MM.1S (cell line): ENCODE measurements around the gene C1D.
"Not testable (repeated sequence)": the region's sequence is repeated elsewhere in the genome, so short reads cannot be mapped to it uniquely, and the experiment has no call there.

Source experiments
- DNase-seq: peaks from one replicate; pipeline ENCODE4 v3.0.0-alpha.2; 2015
- H2AFZ ChIP-seq: fragments of 300-600 bp; sonication (generic); 2 replicates; pipeline ENCODE4 v1.6.0; 2016; ENCODE audit warnings: antibody characterized with exemption, low read length
- H3F3A ChIP-seq: fragments of 300-600 bp; sonication (generic); 2 replicates; pipeline ENCODE4 v1.6.1; 2016; ENCODE audit warnings: mild to moderate bottlenecking, antibody characterized with exemption, low read length, moderate library complexity, mixed read lengths; ENCODE audit not compliant: insufficient read depth
- H3K27ac ChIP-seq: fragments of 300-600 bp; sonication (generic); 2 replicates; pipeline ENCODE4 v1.5.1; 2016; ENCODE audit warnings: mild to moderate bottlenecking, low read length
- H3K27me3 ChIP-seq: fragments of 300-600 bp; sonication (generic); replicated peaks from 2 replicates; pipeline ENCODE4 v1.6.0; 2016; ENCODE audit warnings: low read length; ENCODE audit not compliant: insufficient read depth
- H3K36me3 ChIP-seq: fragments of 300-600 bp; sonication (generic); replicated peaks from 2 replicates; pipeline ENCODE4 v1.6.1; 2016; ENCODE audit warnings: mild to moderate bottlenecking, low read length, mixed read lengths; ENCODE audit not compliant: insufficient read depth
- H3K4me1 ChIP-seq: fragments of 300-600 bp; sonication (generic); 2 replicates; pipeline ENCODE4 v1.6.1; 2016; ENCODE audit warnings: low read length, mixed read lengths
- H3K4me2 ChIP-seq: fragments of 300-600 bp; sonication (generic); 2 replicates; pipeline ENCODE4 v1.6.0; 2016; ENCODE audit warnings: low read depth, low read length
- H3K4me3 ChIP-seq: fragments of 300-600 bp; sonication (generic); 2 replicates; pipeline ENCODE4 v1.5.1; 2016; ENCODE audit warnings: low read length, mixed read lengths
- H3K79me2 ChIP-seq: fragments of 300-600 bp; sonication (generic); 2 replicates; pipeline ENCODE4 v1.6.1; 2016; ENCODE audit warnings: mixed run types, low read length, mixed read lengths
- H3K9ac ChIP-seq: fragments of 300-600 bp; sonication (generic); 2 replicates; pipeline ENCODE4 v1.6.1; 2016; ENCODE audit warnings: low read length, mixed read lengths
- H3K9me2 ChIP-seq: fragments of 300-600 bp; sonication (generic); replicated peaks from 2 replicates; pipeline ENCODE4 v1.6.1; 2016; ENCODE audit warnings: mild to moderate bottlenecking, low read length, mixed read lengths; ENCODE audit not compliant: insufficient read depth
- H3K9me3 ChIP-seq: fragments of 300-600 bp; sonication (generic); replicated peaks from 2 replicates; pipeline ENCODE4 v1.6.1; 2016; ENCODE audit warnings: mild to moderate bottlenecking, low read length, mixed read lengths; ENCODE audit not compliant: insufficient read depth
- H4K20me1 ChIP-seq: fragments of 300-600 bp; sonication (generic); 2 replicates; pipeline ENCODE4 v1.6.1; 2016; ENCODE audit warnings: mild to moderate bottlenecking, low read length, moderate library complexity, mixed read lengths; ENCODE audit not compliant: insufficient read depth
- CTCF ChIP-seq: fragments of 300-600 bp; sonication (generic); IDR thresholded peaks from 2 replicates; pipeline ENCODE4 v1.5.1; 2016; ENCODE audit warnings: antibody characterized with exemption, low read length, mixed read lengths
- EZH2 ChIP-seq: fragments of 300-600 bp; sonication (generic); optimal IDR thresholded peaks from 2 replicates; pipeline ENCODE3; 2017; ENCODE audit warnings: low read depth, mild to moderate bottlenecking, antibody characterized with exemption, low read length, mixed read lengths
- EZH2phosphoT487 ChIP-seq: fragments of 300-600 bp; sonication (generic); IDR thresholded peaks from 2 replicates; pipeline ENCODE4 v1.6.1; 2018; ENCODE audit warnings: antibody characterized with exemption, low read length

C1D gene

DNA sequence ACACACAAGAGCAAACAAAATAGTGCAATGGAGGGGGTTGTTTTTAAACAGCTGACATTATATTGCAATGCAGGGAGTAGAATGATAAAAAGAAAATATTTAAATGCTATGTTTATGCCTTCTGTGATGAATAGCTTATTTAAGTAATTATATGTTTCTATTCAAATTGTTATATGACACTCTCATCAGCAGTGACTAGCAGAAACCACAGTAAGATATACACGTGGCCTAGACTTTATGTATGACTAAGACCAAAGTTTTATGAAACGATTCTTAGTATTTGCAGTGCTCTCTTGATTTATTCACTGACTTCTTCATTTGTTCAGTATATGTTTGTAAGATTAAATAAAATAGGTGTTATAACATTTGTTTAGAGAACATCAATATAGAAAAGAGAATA, 26.1 kb upstream of the C1D start:
- H2AFZ ChIP-seq, result no peak overlapping the region
- no peak overlapping the region for H3K4me3 ChIP-seq
- no peak overlapping the region for H3K27ac ChIP-seq
- no peak overlapping the region for H3K4me2 ChIP-seq
- H3K9me2 ChIP-seq, result no peaks in the 10 kb centered on the region
- H3K9me3 ChIP-seq, result no peaks in the 10 kb centered on the region
- no peaks in the 10 kb centered on the region for H3K79me2 ChIP-seq
- no peaks in the 10 kb centered on the region for H3K36me3 ChIP-seq
- H3K4me1 ChIP-seq, result peaks cover 17% of the 10 kb centered on the region
- H3F3A ChIP-seq, result peaks cover 15% of the 10 kb centered on the region
- no peaks in the 10 kb centered on the region for H3K27me3 ChIP-seq
- TF ChIP-seq EZH2phosphoT487 (no peak), CTCF (no peak), EZH2 (no peak)
- DNase-seq, result no peak
- H4K20me1 ChIP-seq, result no peaks in the 10 kb centered on the region
- H3K9ac ChIP-seq, result no peak overlapping the region

DNA sequence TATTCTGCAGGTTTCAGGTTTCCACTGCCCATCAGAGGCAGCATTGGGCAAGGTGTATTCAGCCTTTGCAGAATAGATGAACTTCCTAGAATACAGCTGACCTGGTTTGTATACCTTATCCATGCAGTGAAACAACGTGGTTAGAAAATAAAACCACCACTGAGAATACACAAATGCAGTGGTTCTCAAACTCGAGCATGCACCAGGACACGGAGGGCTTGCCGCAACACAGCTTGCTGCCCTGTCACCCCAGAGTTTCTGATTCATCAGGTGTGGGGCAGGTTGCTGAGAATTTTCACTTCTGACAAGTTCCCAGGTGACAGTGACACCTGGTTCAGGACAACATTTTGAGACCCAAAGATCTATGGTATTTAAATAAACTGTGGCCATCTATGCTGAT, 23.4 kb upstream of the C1D start:
- H3K79me2 ChIP-seq, result no peaks in the 10 kb centered on the region
- H3K4me3 ChIP-seq, result no peak overlapping the region
- no peaks in the 10 kb centered on the region for H4K20me1 ChIP-seq
- H3K4me2 ChIP-seq, result peak overlapping the region; percentile 46
- H3K9ac ChIP-seq, result no peak overlapping the region
- no peaks in the 10 kb centered on the region for H3K9me2 ChIP-seq
- H3K9me3 ChIP-seq, result no peaks in the 10 kb centered on the region
- H3K4me1 ChIP-seq, result peaks cover 34% of the 10 kb centered on the region
- peaks cover 29% of the 10 kb centered on the region for H3F3A ChIP-seq
- peak overlapping the region; percentile 32; the same call in 1 of the 2 replicates for H3K27ac ChIP-seq
- peak; percentile 89 for DNase-seq
- H3K27me3 ChIP-seq, result no peaks in the 10 kb centered on the region
- no peak overlapping the region for H2AFZ ChIP-seq
- H3K36me3 ChIP-seq, result no peaks in the 10 kb centered on the region
- peak; percentile 37 for TF ChIP-seq CTCF
- TF ChIP-seq EZH2phosphoT487, result no peak

GRCh38 chr2:68083346-68083745, 20.5 kb upstream of the C1D start:
- H3F3A ChIP-seq, result peaks cover 29% of the 10 kb centered on the region
- no peak overlapping the region for H2AFZ ChIP-seq
- 0 out of 2 replicates have a peak overlapping the region, but pooled peaks have one; percentile 6 for H3K4me2 ChIP-seq
- no peaks in the 10 kb centered on the region for H3K36me3 ChIP-seq
- no peaks in the 10 kb centered on the region for H3K9me3 ChIP-seq
- H3K27me3 ChIP-seq, result no peaks in the 10 kb centered on the region
- no peak overlapping the region for H3K27ac ChIP-seq
- no peaks in the 10 kb centered on the region for H3K79me2 ChIP-seq
- H3K4me3 ChIP-seq, result no peak overlapping the region
- no peak for TF ChIP-seq EZH2phosphoT487
- no peak for TF ChIP-seq EZH2
- TF ChIP-seq CTCF, result no peak
- H4K20me1 ChIP-seq, result no peaks in the 10 kb centered on the region
- no peak overlapping the region for H3K9ac ChIP-seq
- no peaks in the 10 kb centered on the region for H3K9me2 ChIP-seq
- DNase-seq, result no peak
- H3K4me1 ChIP-seq, result peaks cover 34% of the 10 kb centered on the region

GRCh38 chr2:68074050-68074449, 11.2 kb upstream of the C1D start:
- Histone ChIP-seq H4K20me1 (no peaks in the 10 kb centered on the region), H3K36me3 (no peaks in the 10 kb centered on the region), H3K9me2 (no peaks in the 10 kb centered on the region), H3F3A (no peaks in the 10 kb centered on the region), H3K27ac (no peak overlapping the region), H2AFZ (no peak overlapping the region), H3K4me1 (no peaks in the 10 kb centered on the region), H3K9me3 (no peaks in the 10 kb centered on the region), H3K27me3 (peaks cover 3% of the 10 kb centered on the region; the same call in 1 of the 2 replicates), H3K4me3 (no peak overlapping the region), H3K4me2 (no peak overlapping the region), H3K79me2 (no peaks in the 10 kb centered on the region), H3K9ac (no peak overlapping the region)
- TF ChIP-seq EZH2 (no peak), EZH2phosphoT487 (no peak), CTCF (no peak)
- no peak for DNase-seq

DNA sequence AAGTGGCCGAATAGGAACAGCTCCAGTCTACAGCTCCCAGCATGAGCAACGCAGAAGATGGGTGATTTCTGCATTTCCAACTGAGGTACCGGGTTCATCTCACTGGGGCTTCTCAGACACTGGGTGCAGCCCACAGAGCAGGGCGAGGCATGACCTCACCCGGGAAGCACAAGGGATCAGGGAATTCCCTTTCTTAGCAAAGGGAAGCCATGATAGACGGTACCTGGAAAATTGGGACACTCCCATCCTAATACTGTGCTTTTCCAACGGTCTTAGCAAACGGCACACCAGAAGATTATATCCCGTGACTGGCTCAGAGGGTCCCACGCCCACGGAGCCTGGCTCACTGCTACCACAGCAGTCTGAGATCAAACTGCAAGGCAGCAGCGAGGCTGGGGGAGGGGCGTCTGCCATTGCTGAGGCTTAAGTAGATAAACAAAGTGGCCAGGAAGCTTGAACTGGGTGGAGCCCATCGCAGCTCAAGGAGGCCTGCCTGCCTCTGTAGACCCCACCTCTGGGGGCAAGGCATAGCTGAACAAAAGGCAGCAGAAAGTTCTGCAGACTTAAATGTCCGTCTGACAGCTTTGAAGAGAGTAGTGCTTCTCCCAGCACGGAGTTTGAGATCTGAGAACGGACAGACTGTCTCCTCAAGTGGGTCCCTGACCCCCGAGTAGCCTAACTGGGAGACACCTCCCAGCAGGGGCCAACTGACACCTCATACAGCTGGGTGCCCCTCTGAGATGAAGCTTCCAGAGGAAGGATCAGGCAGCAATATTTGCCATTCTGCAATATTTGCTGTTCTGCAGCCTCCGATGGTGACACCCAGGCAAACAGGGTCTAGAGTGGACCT, 1.2 kb upstream of the C1D start:
- H4K20me1 ChIP-seq, H3F3A ChIP-seq, DNase-seq, H3K36me3 ChIP-seq, H3K9me3 ChIP-seq, H3K27me3 ChIP-seq, H3K9ac ChIP-seq, H3K4me1 ChIP-seq, H3K27ac ChIP-seq, H3K9me2 ChIP-seq: not testable (repeated sequence)
- Histone ChIP-seq H3K4me3 (peak overlapping the region; percentile 79; the same call in 1 of the 2 replicates), H3K4me2 (peak overlapping the region; percentile 82; the same call in 1 of the 2 replicates), H3K79me2 (peaks cover 36% of the 10 kb centered on the region), H2AFZ (0 out of 2 replicates have a peak overlapping the region, but pooled peaks have one; percentile 83)
